ENCODE data around the gene ZMYND8.

The ZMYND8 gene

DNA sequence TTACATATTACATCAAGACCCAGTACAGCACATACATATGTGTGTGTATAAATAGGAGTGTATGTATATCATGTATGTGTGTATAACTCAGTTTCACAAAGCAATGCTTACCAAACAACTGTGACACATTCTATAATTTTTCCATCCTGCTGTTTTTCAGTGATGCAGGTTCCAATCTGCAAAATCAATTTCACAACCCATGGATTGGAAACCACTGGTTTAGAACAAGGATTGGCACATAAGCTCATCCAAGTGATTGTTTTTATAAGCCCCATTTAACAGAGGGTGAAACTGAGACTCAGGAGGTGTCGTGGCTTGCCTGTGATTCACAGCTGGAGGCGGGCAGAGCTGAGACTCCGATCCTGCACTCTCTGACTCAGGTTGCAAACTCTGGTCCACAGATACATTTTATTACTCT lies 158.2 kb downstream of the ZMYND8 start:
- TF ChIP-seq, protein P1, sequence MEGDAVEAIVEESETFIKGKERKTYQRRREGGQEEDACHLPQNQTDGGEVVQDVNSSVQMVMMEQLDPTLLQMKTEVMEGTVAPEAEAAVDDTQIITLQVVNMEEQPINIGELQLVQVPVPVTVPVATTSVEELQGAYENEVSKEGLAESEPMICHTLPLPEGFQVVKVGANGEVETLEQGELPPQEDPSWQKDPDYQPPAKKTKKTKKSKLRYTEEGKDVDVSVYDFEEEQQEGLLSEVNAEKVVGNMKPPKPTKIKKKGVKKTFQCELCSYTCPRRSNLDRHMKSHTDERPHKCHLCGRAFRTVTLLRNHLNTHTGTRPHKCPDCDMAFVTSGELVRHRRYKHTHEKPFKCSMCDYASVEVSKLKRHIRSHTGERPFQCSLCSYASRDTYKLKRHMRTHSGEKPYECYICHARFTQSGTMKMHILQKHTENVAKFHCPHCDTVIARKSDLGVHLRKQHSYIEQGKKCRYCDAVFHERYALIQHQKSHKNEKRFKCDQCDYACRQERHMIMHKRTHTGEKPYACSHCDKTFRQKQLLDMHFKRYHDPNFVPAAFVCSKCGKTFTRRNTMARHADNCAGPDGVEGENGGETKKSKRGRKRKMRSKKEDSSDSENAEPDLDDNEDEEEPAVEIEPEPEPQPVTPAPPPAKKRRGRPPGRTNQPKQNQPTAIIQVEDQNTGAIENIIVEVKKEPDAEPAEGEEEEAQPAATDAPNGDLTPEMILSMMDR (IDR thresholded peaks at IDR 0.05; ENCODE audit: control insufficient read depth, extremely low read depth, insufficient read depth) = no peak
- H3K4me3 ChIP-seq (ENCODE audit: low read depth, low read length) = no peak overlapping the region
- no peak for DNase-seq (ENCODE audit: low read depth)

DNA sequence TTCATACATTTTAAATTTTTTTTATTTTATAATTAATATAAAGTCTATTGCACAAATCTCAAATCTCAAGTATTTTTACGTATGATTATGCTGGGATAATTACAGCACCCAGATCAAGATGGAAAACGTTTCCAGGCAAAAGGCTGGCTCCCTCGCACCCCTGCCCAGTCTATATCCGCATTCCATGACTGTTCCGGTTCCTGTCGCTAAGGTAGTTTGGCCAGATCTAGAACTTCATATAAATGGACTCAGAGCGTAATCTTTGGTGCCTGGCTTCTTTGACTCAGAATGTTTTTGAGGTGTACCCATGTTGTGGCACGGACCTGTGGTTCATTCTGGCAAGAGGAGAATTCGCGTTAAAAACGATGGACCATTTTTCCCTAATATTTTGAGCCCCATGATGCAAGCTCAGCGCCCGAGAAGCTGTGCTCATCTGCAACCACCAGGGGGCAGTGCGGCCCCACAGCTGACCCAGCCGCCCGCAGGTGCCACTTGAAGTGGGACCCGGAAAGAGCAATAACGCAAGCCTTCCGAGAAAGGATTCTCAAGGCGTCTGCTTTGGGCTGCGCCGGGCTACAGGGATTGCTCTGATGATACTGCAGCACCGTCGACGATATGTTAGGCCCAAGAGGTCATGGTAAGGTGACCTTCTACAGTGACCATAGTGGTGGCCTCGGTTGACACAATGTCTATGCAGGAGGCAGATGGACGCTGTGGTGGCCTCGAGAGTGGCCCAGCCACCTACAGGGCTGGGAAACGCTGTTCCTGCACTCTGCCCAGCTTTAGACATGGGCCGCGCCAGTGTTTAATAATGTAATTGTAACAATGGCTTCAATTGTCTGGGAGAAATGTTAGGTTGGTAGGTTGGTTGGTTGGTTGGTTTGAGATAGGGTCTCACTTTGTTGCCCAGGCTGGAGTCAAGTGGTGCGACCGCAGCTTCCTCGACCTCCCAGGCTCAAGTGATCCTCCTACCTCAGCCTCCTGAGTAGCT lies 160.1 kb downstream of the ZMYND8 start:
- no peak overlapping the region for H3K4me3 ChIP-seq (ENCODE audit: low read depth, low read length)
- TF ChIP-seq, protein P1 (IDR thresholded peaks at IDR 0.05; ENCODE audit: control insufficient read depth, extremely low read depth, insufficient read depth) = peak; percentile 95
- DNase-seq (ENCODE audit: low read depth) = no peak

DNA sequence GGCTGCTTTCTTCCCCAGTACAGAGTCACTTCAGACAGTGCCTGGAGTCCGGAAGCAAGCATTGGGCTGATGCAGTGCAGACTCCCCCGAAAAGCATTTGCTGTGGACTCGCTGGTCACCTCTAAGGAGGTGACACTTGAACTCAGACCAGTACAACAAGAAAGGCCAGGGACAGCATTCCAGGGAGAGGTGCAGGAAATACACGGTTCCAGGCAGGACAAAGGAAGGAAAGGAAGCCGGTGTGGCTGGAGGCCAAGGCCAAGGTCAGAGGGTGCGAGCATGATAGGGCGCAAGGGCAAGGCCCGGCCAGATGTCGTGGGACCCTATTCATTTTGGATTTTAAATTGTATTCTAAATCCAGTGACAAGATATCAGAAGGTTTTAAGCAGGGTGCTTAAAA lies 160.9 kb downstream of the ZMYND8 start:
- TF ChIP-seq, protein P1 (IDR thresholded peaks at IDR 0.05; ENCODE audit: control insufficient read depth, extremely low read depth, insufficient read depth) = no peak
- no peak for DNase-seq (ENCODE audit: low read depth)
- no peak overlapping the region for H3K4me3 ChIP-seq (ENCODE audit: low read depth, low read length)

DNA sequence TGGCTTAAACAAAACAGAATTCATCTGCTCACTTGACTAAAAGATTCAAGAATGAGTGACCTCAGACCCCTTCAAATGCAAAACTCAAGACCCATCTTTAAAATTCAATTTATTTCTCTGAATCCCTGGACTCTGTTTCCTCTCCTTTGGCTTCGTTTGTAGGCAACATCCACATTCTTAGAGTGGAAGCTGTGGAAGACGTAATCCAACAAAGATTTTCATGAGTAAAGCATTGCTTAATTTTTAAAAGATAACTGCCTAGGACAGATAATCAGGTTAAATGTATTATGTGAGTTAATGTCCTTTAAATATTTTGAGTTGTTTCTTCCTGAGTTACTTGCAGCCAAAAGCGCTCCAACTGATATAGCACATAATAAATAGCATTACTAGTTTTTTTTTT lies 164.5 kb downstream of the ZMYND8 start:
- no peak overlapping the region for H3K4me3 ChIP-seq (ENCODE audit: low read depth, low read length)
- TF ChIP-seq, protein P1 (IDR thresholded peaks at IDR 0.05; ENCODE audit: control insufficient read depth, extremely low read depth, insufficient read depth) = no peak
- DNase-seq (ENCODE audit: low read depth) = no peak

DNA sequence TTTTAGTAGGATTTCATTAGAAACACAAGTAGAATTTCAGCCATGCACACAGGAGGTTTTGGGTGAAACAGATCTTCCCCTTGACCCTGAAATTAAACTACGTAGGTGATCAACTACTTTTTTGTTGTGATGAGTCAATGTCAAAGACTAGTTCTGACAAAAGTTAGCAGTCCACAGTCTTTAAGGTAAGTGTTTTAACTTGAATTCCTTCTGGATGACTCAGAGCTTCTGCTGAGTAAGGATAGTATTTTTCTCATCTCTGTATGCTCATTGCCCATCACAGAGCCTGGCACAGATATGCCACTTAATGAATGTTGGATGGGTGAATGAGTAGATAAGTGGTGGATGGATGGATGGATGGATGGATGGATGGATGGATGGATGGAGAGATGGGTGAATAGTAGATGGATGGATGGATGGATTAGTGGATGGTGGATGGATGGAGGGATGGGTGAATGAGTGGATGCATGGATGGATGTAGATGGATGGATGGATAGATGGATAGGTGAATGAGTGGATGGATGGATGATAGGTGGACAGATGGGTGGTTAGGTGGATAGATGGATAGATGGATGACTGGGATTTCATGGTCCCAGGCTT lies 165.3 kb downstream of the ZMYND8 start:
- no peak for DNase-seq (ENCODE audit: low read depth)
- TF ChIP-seq, protein P1 (IDR thresholded peaks at IDR 0.05; ENCODE audit: control insufficient read depth, extremely low read depth, insufficient read depth) = no peak
- no peak overlapping the region for H3K4me3 ChIP-seq (ENCODE audit: low read depth, low read length)

DNA sequence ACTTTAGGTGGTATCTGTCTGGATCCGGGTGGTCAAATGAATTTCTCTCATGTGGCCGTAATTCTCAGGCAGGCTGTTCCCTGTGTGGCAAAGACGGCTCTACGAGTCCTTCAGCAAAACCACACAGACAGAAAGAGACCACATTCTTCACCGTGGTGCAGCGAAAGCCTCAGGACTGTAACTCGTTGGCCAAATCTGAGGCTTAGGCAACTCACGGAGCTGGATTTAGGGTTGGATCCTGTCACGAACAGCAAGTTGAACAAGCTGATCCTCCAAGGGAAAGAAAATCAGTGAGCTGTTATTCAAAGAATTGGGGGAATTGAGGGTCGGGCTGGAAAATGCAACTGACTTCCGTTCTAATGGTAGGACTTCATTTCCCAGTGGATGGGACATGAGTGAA lies 167.4 kb downstream of the ZMYND8 start:
- no peak for DNase-seq (ENCODE audit: low read depth)
- TF ChIP-seq, protein P1 (IDR thresholded peaks at IDR 0.05; ENCODE audit: control insufficient read depth, extremely low read depth, insufficient read depth) = no peak
- no peak overlapping the region for H3K4me3 ChIP-seq (ENCODE audit: low read depth, low read length)
